Prostate gland (tissue), 2 donors: Measurements from ENCODE around the gene RYR3. TPM values are rescaled to one million over a fixed set of nuclear protein-coding genes. Genes with fewer than 3 reads are reported as not detected.

Experiments
- DNase-seq: peaks from one replicate; pipeline ENCODE4 v3.0.0-alpha.2; 2019; ENCODE audit warnings: low spot score
- H3K27ac ChIP-seq, 2 donors: fragments of 200-600 bp; sonication (generic); 2 replicates each; pipeline ENCODE4 v1.5.1; 2017 to 2019
- H3K27me3 ChIP-seq: fragments of 200-600 bp; sonication (generic); replicated peaks from 2 replicates; pipeline ENCODE4 v1.5.1; 2019; ENCODE audit not compliant: insufficient read depth
- H3K36me3 ChIP-seq, 2 donors: fragments of 200-600 bp; sonication (generic); 1 replicate in 1 of 2; 2 replicates in 1 of 2; pipeline versions ENCODE4 v1.5.1 to v1.8.1; 2017 to 2019
- H3K4me1 ChIP-seq: fragments of 200-600 bp; sonication (generic); replicated peaks from 2 replicates; pipeline ENCODE4 v1.5.1; 2019
- H3K4me3 ChIP-seq, 2 donors: fragments of 200-600 bp; sonication (generic); 2 replicates each; pipeline ENCODE4 v1.5.1; 2017 to 2019
- H3K9me3 ChIP-seq: fragments of 200-600 bp; sonication (generic); 2 replicates; pipeline ENCODE4 v1.5.1; 2017
- CTCF ChIP-seq, 4 experiments: fragments of 200-600 bp in 2 of 4; fragments of 450-650 bp in 2 of 4; sonication (generic) in 2 of 4; IDR thresholded peaks; 1 replicate in 3 of 4; 2 replicates in 1 of 4; pipeline ENCODE4 v1.5.1; 2016 to 2019; ENCODE audit warnings: antibody characterized with exemption in 4 of 4, mild to moderate bottlenecking in 2 of 4, moderate library complexity in 2 of 4
- POLR2A ChIP-seq: fragments of 450-650 bp; IDR thresholded peaks from one replicate; pipeline ENCODE4 v1.6.1; 2016; ENCODE audit warnings: antibody characterized with exemption, mild to moderate bottlenecking
- POLR2AphosphoS5 ChIP-seq: sonication (generic); formaldehyde crosslinking; IDR thresholded peaks from one replicate; pipeline ENCODE4 v1.6.1; 2017; ENCODE audit warnings: antibody characterized with exemption
- WGBS: methylation state at CpG from one replicate; pipeline ENCODE4 v1.1.5; 2018; 5-methylcytosine and 5-hydroxymethylcytosine counted together
- intact Hi-C: fragments of 100-400 bp; cut with DNase I; formaldehyde crosslinking; loops from one replicate; pipeline ENCODE4 v1.14.2; 2022
- total RNA-seq, 2 donors: library from RNA; depleted of rRNA; stranded (reverse); fragments of >200 nt; gene quantifications; one replicate each; pipeline ENCODE4 v1.1.0, GENCODE V29; 2016

RYR3 gene
- total RNA-seq, 2 donors from 2014 or later = 0.41 to 2.3 TPM

- H3K27ac ChIP-seq = no peak overlapping the region
- H3K9me3 ChIP-seq = no peaks in the 10 kb centered on the region
- H3K36me3 ChIP-seq = no peaks in the 10 kb centered on the region
- H3K27me3 ChIP-seq = no peaks in the 10 kb centered on the region
- intact Hi-C loops = no loop called here
- H3K4me3 ChIP-seq = no peak overlapping the region
- 93% methylated on average over 8 of the region's 8 CpGs for WGBS
- no peak for DNase-seq
- no peaks in the 10 kb centered on the region for H3K4me1 ChIP-seq
- TF ChIP-seq CTCF (IDR thresholded peaks at IDR 0.05) = no peak
- TF ChIP-seq POLR2A = no peak
- no peak for TF ChIP-seq POLR2AphosphoS5
Observed at GRCh38 chr15:33825453-33825852, 514.7 kb downstream of the RYR3 start.

- no peaks in the 10 kb centered on the region for H3K4me1 ChIP-seq
- H3K27ac ChIP-seq = no peak overlapping the region
- DNase-seq = no peak
- TF ChIP-seq POLR2AphosphoS5 (no peak), POLR2A (no peak)
- no peaks in the 10 kb centered on the region for H3K27me3 ChIP-seq
- H3K4me3 ChIP-seq = no peak overlapping the region
- no peaks in the 10 kb centered on the region for H3K36me3 ChIP-seq
- 82% methylated on average over 4 of the region's 4 CpGs for WGBS
- intact Hi-C loops = no loop called here
- H3K9me3 ChIP-seq = no peaks in the 10 kb centered on the region
Observed at GRCh38 chr15:33826201-33826600, 515.4 kb downstream of the RYR3 start.

- DNase-seq = no peak
- no peaks in the 10 kb centered on the region for H3K9me3 ChIP-seq
- H3K4me3 ChIP-seq = no peak overlapping the region
- no peaks in the 10 kb centered on the region for H3K27me3 ChIP-seq
- H3K36me3 ChIP-seq = no peaks in the 10 kb centered on the region
- no peak for TF ChIP-seq POLR2A
- no peak for TF ChIP-seq POLR2AphosphoS5
- TF ChIP-seq CTCF (IDR thresholded peaks at IDR 0.05) = no peak
- H3K27ac ChIP-seq = no peak overlapping the region
- H3K4me1 ChIP-seq = no peaks in the 10 kb centered on the region
- intact Hi-C loops = no loop called here
- WGBS = 32% methylated on average over 4 of the region's 4 CpGs
Observed at GRCh38 chr15:33830351-33830750, 519.6 kb downstream of the RYR3 start.

DNA sequence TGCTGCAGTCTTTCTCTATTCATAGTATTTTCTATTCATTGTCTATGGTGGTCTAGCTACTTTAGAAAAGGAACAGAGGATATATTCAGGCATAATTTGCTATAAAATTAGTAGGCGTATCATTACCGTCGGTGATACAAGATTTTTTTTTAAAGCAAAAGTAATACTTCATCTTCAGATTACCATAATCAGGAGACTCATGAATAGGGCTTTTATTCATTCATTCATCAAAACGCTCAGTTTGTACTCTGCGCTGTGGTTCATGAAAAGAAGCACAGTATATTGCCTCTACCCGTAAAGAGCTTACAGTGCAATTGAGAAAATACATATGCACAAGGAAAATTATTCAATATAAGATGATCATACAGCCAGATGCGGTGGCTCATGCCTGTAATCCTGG is 520.9 kb downstream of the RYR3 start:
- Histone ChIP-seq H3K4me1 (no peaks in the 10 kb centered on the region), H3K4me3 (no peak overlapping the region), H3K9me3 (no peaks in the 10 kb centered on the region), H3K27ac (no peak overlapping the region), H3K36me3 (no peaks in the 10 kb centered on the region), H3K27me3 (no peaks in the 10 kb centered on the region)
- no peak for DNase-seq
- intact Hi-C loops = no loop called here
- WGBS = 90% methylated on average over 7 of the region's 7 CpGs
- TF ChIP-seq POLR2A (no peak), POLR2AphosphoS5 (no peak), CTCF (IDR thresholded peaks at IDR 0.05) (no peak)

DNA sequence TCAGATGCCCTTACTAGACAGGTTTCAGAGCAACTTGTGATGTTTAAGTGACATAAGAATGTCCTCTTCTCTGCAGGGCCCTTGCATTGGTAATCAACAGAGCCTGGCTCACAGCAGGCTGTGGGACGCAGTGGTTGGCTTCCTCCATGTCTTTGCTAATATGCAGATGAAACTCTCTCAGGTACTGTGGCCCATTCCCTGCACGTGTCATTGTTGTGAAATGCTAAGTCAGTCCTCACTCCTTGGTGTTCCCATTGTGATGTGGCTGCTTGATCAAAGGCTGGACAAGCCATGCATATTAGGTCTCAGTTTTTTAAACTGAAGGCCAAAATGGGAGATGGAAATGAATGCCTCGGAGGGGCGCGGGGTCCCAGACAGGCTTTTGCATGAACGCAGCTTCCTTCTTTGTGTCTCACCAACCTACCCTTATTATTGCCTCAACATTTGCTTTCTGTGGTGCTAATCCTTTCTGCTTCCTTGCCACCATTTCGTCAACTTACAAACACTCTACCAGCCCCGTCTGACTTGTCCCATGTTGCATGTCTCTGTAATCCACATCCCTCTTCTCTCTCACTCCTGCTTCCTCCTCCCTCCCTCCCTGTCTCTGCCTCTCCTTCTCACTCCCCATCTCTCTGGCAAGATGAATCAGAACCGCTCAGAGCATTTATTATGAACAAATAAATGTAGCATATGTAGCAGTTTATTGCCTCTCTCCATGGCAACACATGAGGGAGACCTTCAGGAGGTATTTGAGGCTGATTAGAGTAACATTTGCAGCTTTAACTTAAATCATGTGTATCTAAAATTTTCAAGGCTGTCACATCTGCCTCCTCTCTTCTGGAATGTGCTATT is 524.4 kb downstream of the RYR3 start:
- no peak overlapping the region for H3K4me3 ChIP-seq
- DNase-seq = no peak
- TF ChIP-seq POLR2A (no peak), CTCF (IDR thresholded peaks at IDR 0.05) (no peak), POLR2AphosphoS5 (no peak)
- no peaks in the 10 kb centered on the region for H3K4me1 ChIP-seq
- H3K27ac ChIP-seq = no peak overlapping the region
- no peaks in the 10 kb centered on the region for H3K27me3 ChIP-seq
- H3K36me3 ChIP-seq = no peaks in the 10 kb centered on the region
- intact Hi-C loops = no loop called here
- 51% methylated on average over 9 of the region's 9 CpGs for WGBS
- H3K9me3 ChIP-seq = no peaks in the 10 kb centered on the region
